Breast epithelium (tissue), 4 donors: ENCODE data around the gene MDM4. TPM values are rescaled to one million over a fixed set of nuclear protein-coding genes. Genes with fewer than 3 reads are reported as not detected.

Experiments used
- DNase-seq, 2 donors: peaks; one replicate each; pipeline ENCODE4 v3.0.0-alpha.2; 2019; ENCODE audit warnings: low spot score in 2 of 2
- H3K27ac ChIP-seq, 2 donors: fragments of 200-600 bp; sonication (generic) in 1 of 2; one replicate each; pipeline ENCODE4 v1.5.1; 2016 to 2019; ENCODE audit warnings: mild to moderate bottlenecking in 1 of 2
- H3K27me3 ChIP-seq, 2 donors: fragments of 200-600 bp; sonication (generic) in 1 of 2; one replicate each; pipeline versions ENCODE4 v1.5.1 to v1.6.0; 2017 to 2019; ENCODE audit warnings: control low read depth in 1 of 2, mild to moderate bottlenecking in 1 of 2
- H3K36me3 ChIP-seq: fragments of 200-600 bp; one replicate; pipeline ENCODE4 v1.5.1; 2019
- H3K4me1 ChIP-seq, 2 donors: fragments of 200-600 bp; sonication (generic); one replicate each; pipeline ENCODE4 v1.5.1; 2016 to 2019; ENCODE audit warnings: control low read depth in 1 of 2
- H3K4me3 ChIP-seq, 3 donors: fragments of 200-600 bp; sonication (generic); 1 replicate in 2 of 3; 2 replicates in 1 of 3; pipeline ENCODE4 v1.5.1; 2016 to 2019; ENCODE audit warnings: mild to moderate bottlenecking in 3 of 3, moderate library complexity in 2 of 3
- H3K9me3 ChIP-seq, 2 donors: fragments of 200-600 bp; sonication (generic) in 1 of 2; one replicate each; pipeline ENCODE4 v1.5.1; 2016 to 2019; ENCODE audit warnings: control low read depth in 1 of 2
- POLR2A ChIP-seq: fragments of 450-650 bp; IDR thresholded peaks from one replicate; pipeline ENCODE4 v1.6.1; 2016; ENCODE audit warnings: antibody characterized with exemption, mild to moderate bottlenecking, moderate library complexity
- POLR2AphosphoS5 ChIP-seq, 3 donors: sonication (generic); formaldehyde crosslinking; IDR thresholded peaks; one replicate each; pipeline ENCODE4 v1.6.1; 2017; ENCODE audit warnings: antibody characterized with exemption in 3 of 3
- intact Hi-C: fragments of 100-400 bp; cut with DNase I; formaldehyde crosslinking; loops from one replicate; pipeline ENCODE4 v1.15.1; 2023; ENCODE audit warnings: low total_unique reads
- total RNA-seq, 3 donors: library from RNA; depleted of rRNA; stranded (reverse); fragments of >200 nt; gene quantifications; one replicate each; pipeline ENCODE4 v1.1.0, GENCODE V29; 2016
- TF ChIP-seq, protein P1 (sequence below), 3 donors: fragments of 450-650 bp; IDR thresholded peaks; one replicate each; pipeline ENCODE4 v1.5.1; 2016 to 2017; ENCODE audit warnings: antibody characterized with exemption in 3 of 3, mild to moderate bottlenecking in 3 of 3, moderate library complexity in 3 of 3

Gene MDM4
- total RNA-seq, 3 donors from 2014 or later: 63.5 to 128 (median 103) TPM

DNA sequence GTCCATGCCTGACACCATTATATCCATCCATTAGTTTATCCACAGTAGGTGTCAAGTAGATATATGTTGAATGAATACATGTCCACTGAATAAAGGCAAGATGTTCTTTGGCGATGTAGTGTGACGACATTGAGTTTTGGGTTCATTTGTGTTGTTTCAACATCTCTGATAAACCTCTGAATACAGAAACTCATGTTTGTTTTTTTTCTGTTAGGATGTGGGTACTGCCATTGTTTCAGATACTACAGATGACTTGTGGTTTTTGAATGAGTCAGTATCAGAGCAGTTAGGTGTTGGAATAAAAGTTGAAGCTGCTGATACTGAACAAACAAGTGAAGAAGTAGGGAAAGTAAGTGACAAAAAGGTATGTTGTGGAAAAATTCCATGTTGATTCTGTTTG lies 28.1 kb downstream of the MDM4 start:
- Histone ChIP-seq H3K27ac (no peak overlapping the region), H3K4me3 (no peak overlapping the region), H3K9me3 (no peaks in the 10 kb centered on the region), H3K36me3 (no peaks in the 10 kb centered on the region), H3K27me3 (no peaks in the 10 kb centered on the region), H3K4me1 (no peaks in the 10 kb centered on the region)
- no peak for DNase-seq
- intact Hi-C loops: loop anchor here (5.0 kb wide), 1 partner anchor 883 kb away; no protein-coding TSS in a partner anchor
- TF ChIP-seq, protein P1, sequence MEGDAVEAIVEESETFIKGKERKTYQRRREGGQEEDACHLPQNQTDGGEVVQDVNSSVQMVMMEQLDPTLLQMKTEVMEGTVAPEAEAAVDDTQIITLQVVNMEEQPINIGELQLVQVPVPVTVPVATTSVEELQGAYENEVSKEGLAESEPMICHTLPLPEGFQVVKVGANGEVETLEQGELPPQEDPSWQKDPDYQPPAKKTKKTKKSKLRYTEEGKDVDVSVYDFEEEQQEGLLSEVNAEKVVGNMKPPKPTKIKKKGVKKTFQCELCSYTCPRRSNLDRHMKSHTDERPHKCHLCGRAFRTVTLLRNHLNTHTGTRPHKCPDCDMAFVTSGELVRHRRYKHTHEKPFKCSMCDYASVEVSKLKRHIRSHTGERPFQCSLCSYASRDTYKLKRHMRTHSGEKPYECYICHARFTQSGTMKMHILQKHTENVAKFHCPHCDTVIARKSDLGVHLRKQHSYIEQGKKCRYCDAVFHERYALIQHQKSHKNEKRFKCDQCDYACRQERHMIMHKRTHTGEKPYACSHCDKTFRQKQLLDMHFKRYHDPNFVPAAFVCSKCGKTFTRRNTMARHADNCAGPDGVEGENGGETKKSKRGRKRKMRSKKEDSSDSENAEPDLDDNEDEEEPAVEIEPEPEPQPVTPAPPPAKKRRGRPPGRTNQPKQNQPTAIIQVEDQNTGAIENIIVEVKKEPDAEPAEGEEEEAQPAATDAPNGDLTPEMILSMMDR (IDR thresholded peaks at IDR 0.05): no peak
- TF ChIP-seq POLR2A (no peak), POLR2AphosphoS5 (IDR thresholded peaks at IDR 0.05) (no peak)

DNA sequence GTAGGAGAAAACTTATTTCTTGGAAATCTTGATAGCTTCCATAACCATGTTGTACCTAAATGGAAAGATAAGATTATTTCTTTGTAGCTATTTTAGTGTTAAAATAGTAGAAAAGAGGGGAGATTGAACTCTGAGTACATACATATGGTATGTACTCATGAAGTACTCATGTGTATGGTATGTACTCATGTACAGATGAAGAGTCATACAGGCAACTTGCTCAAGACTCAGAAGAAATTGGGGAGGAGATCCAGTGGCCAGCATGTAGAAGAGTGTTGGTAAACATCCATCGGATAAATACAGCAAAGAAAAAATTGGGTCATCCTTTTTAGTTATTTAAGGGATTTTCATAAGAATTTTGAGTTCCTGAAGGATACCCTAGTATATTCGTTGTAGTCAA lies 29.0 kb downstream of the MDM4 start:
- Histone ChIP-seq H3K27ac (no peak overlapping the region), H3K4me3 (no peak overlapping the region), H3K9me3 (no peaks in the 10 kb centered on the region), H3K27me3 (no peaks in the 10 kb centered on the region), H3K36me3 (no peaks in the 10 kb centered on the region), H3K4me1 (no peaks in the 10 kb centered on the region)
- DNase-seq: no peak
- intact Hi-C loops: no loop called here
- TF ChIP-seq POLR2AphosphoS5 (IDR thresholded peaks at IDR 0.05): no peak

DNA sequence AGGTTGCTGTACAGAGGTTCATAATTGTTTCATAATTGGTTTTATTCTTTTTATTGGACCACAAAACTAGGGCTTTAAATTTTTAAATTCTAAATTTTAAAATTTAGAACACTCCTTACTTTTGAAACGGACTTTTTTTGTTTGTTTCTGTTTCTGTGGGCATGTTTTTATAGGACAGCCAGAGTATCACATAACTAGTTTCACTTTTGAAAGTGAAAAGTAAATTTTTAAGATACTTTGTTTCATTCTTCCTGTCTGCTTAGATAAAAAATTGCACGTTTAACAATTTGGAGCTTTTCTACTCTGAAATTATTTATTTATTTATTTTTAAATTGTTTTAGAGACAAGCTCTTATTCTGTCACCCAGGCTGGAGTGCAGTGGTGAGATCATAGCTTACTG lies 29.7 kb downstream of the MDM4 start:
- H3K27me3 ChIP-seq: no peaks in the 10 kb centered on the region
- no peak for DNase-seq
- H3K36me3 ChIP-seq: no peaks in the 10 kb centered on the region
- no peak for TF ChIP-seq POLR2A
- TF ChIP-seq, protein P1 (IDR thresholded peaks at IDR 0.05): no peak
- no peak for TF ChIP-seq POLR2AphosphoS5 (IDR thresholded peaks at IDR 0.05)
- H3K27ac ChIP-seq: no peak overlapping the region
- H3K4me1 ChIP-seq: no peaks in the 10 kb centered on the region
- H3K9me3 ChIP-seq: no peaks in the 10 kb centered on the region
- no peak overlapping the region for H3K4me3 ChIP-seq
- intact Hi-C loops: no loop called here

DNA sequence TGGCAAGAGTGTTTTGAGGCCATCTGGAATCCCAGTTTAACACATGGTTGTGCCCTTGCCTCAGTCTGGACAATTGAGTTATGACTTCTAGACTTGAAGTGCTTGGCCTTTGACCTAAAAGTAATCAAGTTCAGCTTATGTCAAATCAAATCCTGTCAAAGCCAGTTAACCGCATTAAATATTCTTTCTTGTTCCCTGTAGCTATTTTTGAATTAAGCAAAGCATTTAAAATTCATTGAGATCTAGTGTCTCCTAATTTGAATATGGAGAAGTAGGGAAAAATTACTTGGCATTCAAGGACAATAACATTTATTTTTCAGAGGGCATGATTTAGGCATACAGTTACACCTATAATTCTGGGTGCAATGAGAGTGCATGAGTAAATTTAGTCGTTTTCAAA lies 32.1 kb downstream of the MDM4 start:
- intact Hi-C loops: no loop called here
- Histone ChIP-seq H3K4me3 (no peak overlapping the region), H3K27ac (no peak overlapping the region), H3K27me3 (no peaks in the 10 kb centered on the region), H3K4me1 (no peaks in the 10 kb centered on the region), H3K9me3 (no peaks in the 10 kb centered on the region), H3K36me3 (no peaks in the 10 kb centered on the region)
- DNase-seq: no peak
- TF ChIP-seq POLR2AphosphoS5 (IDR thresholded peaks at IDR 0.05) (no peak), POLR2A (no peak)
- TF ChIP-seq, protein P1 (IDR thresholded peaks at IDR 0.05): no peak

DNA sequence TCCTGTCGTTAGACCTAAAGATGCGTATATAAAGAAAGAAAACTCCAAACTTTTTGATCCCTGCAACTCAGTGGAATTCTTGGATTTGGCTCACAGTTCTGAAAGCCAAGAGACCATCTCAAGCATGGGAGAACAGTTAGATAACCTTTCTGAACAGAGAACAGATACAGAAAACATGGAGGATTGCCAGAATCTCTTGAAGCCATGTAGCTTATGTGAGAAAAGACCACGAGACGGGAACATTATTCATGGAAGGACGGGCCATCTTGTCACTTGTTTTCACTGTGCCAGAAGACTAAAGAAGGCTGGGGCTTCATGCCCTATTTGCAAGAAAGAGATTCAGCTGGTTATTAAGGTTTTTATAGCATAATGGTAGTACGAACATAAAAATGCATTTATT lies 33.1 kb downstream of the MDM4 start:
- intact Hi-C loops: no loop called here
- DNase-seq: no peak
- Histone ChIP-seq H3K27ac (no peak overlapping the region), H3K36me3 (no peaks in the 10 kb centered on the region), H3K27me3 (no peaks in the 10 kb centered on the region), H3K4me3 (no peak overlapping the region), H3K4me1 (no peaks in the 10 kb centered on the region), H3K9me3 (no peaks in the 10 kb centered on the region)
- TF ChIP-seq, protein P1 (IDR thresholded peaks at IDR 0.05): no peak
- no peak for TF ChIP-seq POLR2AphosphoS5 (IDR thresholded peaks at IDR 0.05)
- no peak for TF ChIP-seq POLR2A

DNA sequence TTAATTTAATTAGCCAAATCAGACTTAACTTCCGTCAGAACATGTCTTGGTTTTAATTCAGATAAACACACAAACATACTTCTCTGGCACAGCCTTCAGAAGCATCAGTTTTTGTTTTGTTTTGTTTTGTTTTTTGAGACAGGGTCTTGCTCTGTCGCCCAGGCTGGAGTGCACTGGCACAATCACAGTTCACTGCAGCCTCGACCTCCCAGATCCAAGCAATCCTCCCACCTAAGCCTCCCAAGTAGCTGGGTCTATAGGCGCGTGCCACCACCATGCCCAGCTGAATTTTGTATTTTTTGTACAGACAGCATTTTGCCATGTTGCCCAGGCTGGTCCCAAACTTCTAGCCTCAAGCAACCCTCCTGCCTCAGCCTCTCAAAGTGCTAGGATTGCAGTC lies 34.7 kb downstream of the MDM4 start:
- no peak for TF ChIP-seq POLR2AphosphoS5 (IDR thresholded peaks at IDR 0.05)
- no peak for TF ChIP-seq POLR2A
- TF ChIP-seq, protein P1 (IDR thresholded peaks at IDR 0.05): no peak
- no peaks in the 10 kb centered on the region for H3K9me3 ChIP-seq
- no peak overlapping the region for H3K4me3 ChIP-seq
- no peaks in the 10 kb centered on the region for H3K27me3 ChIP-seq
- H3K27ac ChIP-seq: no peak overlapping the region
- no peaks in the 10 kb centered on the region for H3K4me1 ChIP-seq
- intact Hi-C loops: no loop called here
- no peak for DNase-seq
- no peaks in the 10 kb centered on the region for H3K36me3 ChIP-seq
